ENCODE measurements around the gene PPP2R5E.

Gene PPP2R5E

DNA sequence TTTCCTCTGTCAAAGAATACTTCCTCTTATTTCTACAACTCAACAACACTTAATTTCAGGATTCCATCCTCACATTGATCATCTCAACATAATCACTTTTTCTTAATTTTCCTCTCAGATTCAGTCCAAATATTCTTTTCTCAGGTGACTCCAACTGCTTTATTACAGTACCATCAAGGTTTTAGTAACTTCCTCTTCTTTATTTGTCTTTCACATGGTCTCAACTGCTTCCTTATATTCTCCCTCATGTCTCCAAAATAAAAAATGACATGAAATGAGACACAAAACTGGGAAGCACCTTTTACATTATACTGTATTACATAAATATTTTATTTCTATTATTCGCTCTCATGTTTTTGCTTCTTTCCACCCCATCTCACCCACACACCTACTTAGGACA lies 55.5 kb downstream of the PPP2R5E start:
- no peak overlapping the region for H3K4me3 ChIP-seq (ENCODE audit: low read depth in 1 of 2, low read length in 2 of 2)
- H3K27me3 ChIP-seq (ENCODE audit: low read depth, low read length) = no peaks in the 10 kb centered on the region
- H3K27ac ChIP-seq (ENCODE audit: low read length) = no peak overlapping the region
- peaks cover 0 to 23% of the 10 kb centered on the region in 2 donors for H3K4me1 ChIP-seq (ENCODE audit: control insufficient read depth in 1 of 2, insufficient read depth in 2 of 2, low read length in 2 of 2)
- H3K9me3 ChIP-seq (ENCODE audit: control insufficient read depth in 1 of 2, low read length in 2 of 2) = no peaks in the 10 kb centered on the region
- H3K36me3 ChIP-seq (ENCODE audit: control insufficient read depth in 1 of 2, insufficient read depth in 2 of 2, low read length in 2 of 2) = no peaks in the 10 kb centered on the region

DNA sequence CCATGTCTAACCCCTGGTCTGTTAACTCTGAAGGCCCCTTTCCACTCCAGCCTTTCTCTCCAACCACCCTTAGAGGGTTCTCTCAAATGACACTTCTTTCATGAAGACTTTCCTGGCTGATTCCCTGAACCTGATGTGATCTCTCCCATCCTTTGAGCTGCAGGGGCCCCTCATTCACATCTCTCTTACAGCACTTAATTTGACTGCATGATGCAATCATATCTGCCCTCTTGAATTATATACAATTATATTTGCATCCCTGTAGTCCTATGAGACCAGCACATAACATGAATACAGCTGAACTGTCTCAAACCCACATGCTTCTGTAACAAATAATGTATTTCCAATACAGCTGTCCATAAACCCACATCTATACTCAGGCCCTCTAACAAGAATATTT lies 56.4 kb downstream of the PPP2R5E start:
- Histone ChIP-seq H3K27ac (ENCODE audit: low read length) (no peak overlapping the region), H3K27me3 (ENCODE audit: low read depth, low read length) (no peaks in the 10 kb centered on the region), H3K36me3 (ENCODE audit: control insufficient read depth in 1 of 2, insufficient read depth in 2 of 2, low read length in 2 of 2) (no peaks in the 10 kb centered on the region), H3K4me1 (ENCODE audit: control insufficient read depth in 1 of 2, insufficient read depth in 2 of 2, low read length in 2 of 2) (peaks cover 0 to 15% of the 10 kb centered on the region in 2 donors), H3K4me3 (ENCODE audit: low read depth in 1 of 2, low read length in 2 of 2) (no peak overlapping the region), H3K9me3 (ENCODE audit: control insufficient read depth in 1 of 2, low read length in 2 of 2) (no peaks in the 10 kb centered on the region)

DNA sequence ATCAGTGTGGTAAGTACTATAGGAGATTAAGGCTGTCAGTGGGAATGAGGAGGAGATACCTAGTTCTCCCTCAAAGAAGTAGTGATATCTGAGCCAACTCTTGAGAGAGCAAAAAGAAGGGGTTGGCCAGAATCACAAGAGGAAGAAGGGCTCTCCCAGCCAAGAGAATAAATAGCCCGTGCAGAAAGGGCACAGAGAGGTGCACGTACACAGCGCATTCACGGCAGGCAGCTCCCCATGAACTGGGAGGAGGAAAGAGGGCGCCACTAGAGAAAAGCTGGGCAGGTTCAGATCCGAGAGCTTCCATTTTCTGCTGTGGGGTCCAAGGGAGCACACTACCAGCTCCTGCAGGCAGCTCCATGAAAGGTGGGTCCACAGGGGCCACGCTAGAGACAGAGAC lies 59.9 kb downstream of the PPP2R5E start:
- Histone ChIP-seq H3K27ac (ENCODE audit: low read length) (no peak overlapping the region), H3K4me1 (ENCODE audit: control insufficient read depth in 1 of 2, insufficient read depth in 2 of 2, low read length in 2 of 2) (peaks cover 0 to 18% of the 10 kb centered on the region in 2 donors)

DNA sequence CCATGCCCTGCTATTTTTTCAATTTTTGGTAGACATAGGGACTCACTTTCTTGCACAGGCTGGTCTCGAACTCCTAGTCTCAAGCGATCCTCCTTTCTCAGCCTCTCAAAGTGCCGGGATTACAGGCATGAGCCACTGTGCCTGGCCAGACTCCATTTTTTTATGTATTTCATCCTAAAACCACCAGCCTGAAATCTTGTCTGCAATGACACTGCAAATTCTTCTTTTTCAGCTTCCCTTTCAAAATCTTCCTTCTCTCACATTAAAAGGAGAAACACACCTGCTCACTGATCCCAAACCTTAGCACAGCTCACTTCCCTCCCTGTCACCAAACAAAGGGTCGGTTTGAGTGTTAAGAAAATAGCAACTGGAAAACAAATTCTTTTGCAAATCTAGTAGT lies 62.6 kb downstream of the PPP2R5E start:
- no peaks in the 10 kb centered on the region for H3K36me3 ChIP-seq (ENCODE audit: control insufficient read depth in 1 of 2, insufficient read depth in 2 of 2, low read length in 2 of 2)
- no peak overlapping the region for H3K4me3 ChIP-seq (ENCODE audit: low read depth in 1 of 2, low read length in 2 of 2)
- no peaks in the 10 kb centered on the region for H3K9me3 ChIP-seq (ENCODE audit: control insufficient read depth in 1 of 2, low read length in 2 of 2)
- H3K27me3 ChIP-seq (ENCODE audit: low read depth, low read length) = no peaks in the 10 kb centered on the region
- no peak overlapping the region for H3K27ac ChIP-seq (ENCODE audit: low read length)
- peaks cover 0 to 22% of the 10 kb centered on the region in 2 donors for H3K4me1 ChIP-seq (ENCODE audit: control insufficient read depth in 1 of 2, insufficient read depth in 2 of 2, low read length in 2 of 2)

More for the DNA sequence above, 59.9 kb downstream of the PPP2R5E start:
- H3K27me3 ChIP-seq (ENCODE audit: low read depth, low read length) = no peaks in the 10 kb centered on the region
- no peaks in the 10 kb centered on the region for H3K36me3 ChIP-seq (ENCODE audit: control insufficient read depth in 1 of 2, insufficient read depth in 2 of 2, low read length in 2 of 2)
- H3K9me3 ChIP-seq (ENCODE audit: control insufficient read depth in 1 of 2, low read length in 2 of 2) = no peaks in the 10 kb centered on the region
- no peak overlapping the region for H3K4me3 ChIP-seq (ENCODE audit: low read depth in 1 of 2, low read length in 2 of 2)

DNA sequence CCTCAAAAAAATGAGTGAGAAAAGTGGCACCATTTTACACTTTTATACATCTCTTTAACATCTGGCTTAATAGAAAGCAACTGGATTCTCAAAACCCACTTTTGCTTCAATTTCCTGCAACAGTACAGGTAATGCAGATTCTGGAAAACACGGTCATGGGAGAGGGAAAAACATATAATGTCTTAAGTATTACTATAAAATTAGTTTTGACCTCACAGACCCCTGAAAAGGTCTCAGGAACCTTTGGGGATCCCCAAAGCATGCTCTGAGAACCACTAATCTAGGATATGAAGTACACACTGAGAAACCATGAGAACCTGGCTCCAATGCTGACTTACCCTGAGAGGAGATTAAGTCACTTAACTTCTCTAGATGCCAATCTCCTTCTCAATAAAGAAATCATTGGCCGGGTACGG lies 64.7 kb downstream of the PPP2R5E start:
- no peaks in the 10 kb centered on the region for H3K27me3 ChIP-seq (ENCODE audit: low read depth, low read length)
- no peak overlapping the region for H3K27ac ChIP-seq (ENCODE audit: low read length)
- H3K36me3 ChIP-seq (ENCODE audit: control insufficient read depth in 1 of 2, insufficient read depth in 2 of 2, low read length in 2 of 2) = no peaks in the 10 kb centered on the region
- no peaks in the 10 kb centered on the region for H3K9me3 ChIP-seq (ENCODE audit: control insufficient read depth in 1 of 2, low read length in 2 of 2)
- H3K4me3 ChIP-seq (ENCODE audit: low read depth in 1 of 2, low read length in 2 of 2) = no peak overlapping the region
- peaks cover 0 to 17% of the 10 kb centered on the region in 2 donors for H3K4me1 ChIP-seq (ENCODE audit: control insufficient read depth in 1 of 2, insufficient read depth in 2 of 2, low read length in 2 of 2)

DNA sequence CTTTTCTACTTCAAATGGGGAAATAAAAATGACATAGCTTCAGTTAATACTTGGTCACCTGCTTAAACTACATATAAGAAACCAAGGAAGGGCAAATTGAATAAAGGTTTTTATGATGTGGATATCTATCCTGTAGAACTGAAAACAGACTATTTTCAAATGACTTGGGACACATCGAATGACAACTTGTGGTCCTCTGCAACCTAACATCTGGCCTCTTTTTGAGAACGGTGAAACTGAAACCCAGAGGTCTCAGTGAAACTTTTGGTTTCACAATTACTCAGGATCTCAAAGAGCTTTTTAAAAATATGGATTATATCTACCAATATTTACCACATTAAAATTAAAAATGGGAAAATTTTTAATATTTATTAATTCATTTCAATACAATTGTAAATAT lies 65.2 kb downstream of the PPP2R5E start:
- no peak overlapping the region for H3K27ac ChIP-seq (ENCODE audit: low read length)
- no peaks in the 10 kb centered on the region for H3K36me3 ChIP-seq (ENCODE audit: control insufficient read depth in 1 of 2, insufficient read depth in 2 of 2, low read length in 2 of 2)
- peaks cover 0 to 12% of the 10 kb centered on the region in 2 donors for H3K4me1 ChIP-seq (ENCODE audit: control insufficient read depth in 1 of 2, insufficient read depth in 2 of 2, low read length in 2 of 2)
- H3K4me3 ChIP-seq (ENCODE audit: low read depth in 1 of 2, low read length in 2 of 2) = peak overlapping the region in 1 of 2 donors; percentile 38
- H3K9me3 ChIP-seq (ENCODE audit: control insufficient read depth in 1 of 2, low read length in 2 of 2) = no peaks in the 10 kb centered on the region
- H3K27me3 ChIP-seq (ENCODE audit: low read depth, low read length) = no peaks in the 10 kb centered on the region

DNA sequence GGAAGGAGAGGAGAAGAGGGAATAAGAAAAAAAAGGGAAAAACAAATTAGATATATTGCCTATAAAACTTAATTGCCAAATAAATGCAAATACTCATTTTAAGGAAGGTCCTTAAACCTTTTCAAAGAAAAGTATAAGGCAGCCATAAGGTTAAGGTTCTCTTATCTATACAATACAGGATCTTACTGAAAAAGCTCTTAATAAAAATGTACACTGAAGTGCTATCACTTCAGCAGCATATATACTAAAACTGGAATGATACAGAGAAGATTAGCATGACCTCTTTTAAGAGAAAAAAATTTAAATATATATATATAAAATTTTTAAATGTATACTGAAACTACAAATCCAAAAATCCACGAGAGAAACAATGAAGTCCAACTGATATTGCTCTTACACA lies 65.6 kb downstream of the PPP2R5E start:
- H3K9me3 ChIP-seq (ENCODE audit: control insufficient read depth in 1 of 2, low read length in 2 of 2) = no peaks in the 10 kb centered on the region
- H3K4me3 ChIP-seq (ENCODE audit: low read depth in 1 of 2, low read length in 2 of 2) = no peak overlapping the region
- no peak overlapping the region for H3K27ac ChIP-seq (ENCODE audit: low read length)
- no peaks in the 10 kb centered on the region for H3K27me3 ChIP-seq (ENCODE audit: low read depth, low read length)
- peaks cover 0 to 15% of the 10 kb centered on the region in 2 donors for H3K4me1 ChIP-seq (ENCODE audit: control insufficient read depth in 1 of 2, insufficient read depth in 2 of 2, low read length in 2 of 2)
- H3K36me3 ChIP-seq (ENCODE audit: control insufficient read depth in 1 of 2, insufficient read depth in 2 of 2, low read length in 2 of 2) = no peaks in the 10 kb centered on the region

DNA sequence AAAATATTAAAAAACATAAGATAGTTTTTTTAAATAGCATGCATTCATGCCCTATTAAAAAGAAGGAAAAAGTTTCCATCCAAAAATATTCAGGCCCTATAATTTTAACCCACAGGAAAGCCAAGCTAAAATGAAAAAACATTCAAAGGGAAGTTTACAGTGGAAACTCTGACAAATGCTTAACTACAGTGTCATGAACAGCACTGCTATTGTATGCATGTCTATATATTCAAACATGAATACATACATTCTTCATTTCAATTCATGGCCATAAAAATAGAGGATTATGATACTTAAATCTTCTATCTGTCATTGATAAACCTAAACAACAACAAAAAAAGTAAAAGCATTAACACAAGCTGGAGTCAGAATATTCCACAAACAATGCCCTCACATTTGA lies 67.4 kb downstream of the PPP2R5E start:
- Histone ChIP-seq H3K4me1 (ENCODE audit: control insufficient read depth in 1 of 2, insufficient read depth in 2 of 2, low read length in 2 of 2) (peaks cover 2 to 20% of the 10 kb centered on the region in 2 donors), H3K36me3 (ENCODE audit: control insufficient read depth in 1 of 2, insufficient read depth in 2 of 2, low read length in 2 of 2) (no peaks in the 10 kb centered on the region), H3K4me3 (ENCODE audit: low read depth in 1 of 2, low read length in 2 of 2) (no peak overlapping the region), H3K9me3 (ENCODE audit: control insufficient read depth in 1 of 2, low read length in 2 of 2) (no peaks in the 10 kb centered on the region), H3K27ac (ENCODE audit: low read length) (no peak overlapping the region), H3K27me3 (ENCODE audit: low read depth, low read length) (no peaks in the 10 kb centered on the region)

DNA sequence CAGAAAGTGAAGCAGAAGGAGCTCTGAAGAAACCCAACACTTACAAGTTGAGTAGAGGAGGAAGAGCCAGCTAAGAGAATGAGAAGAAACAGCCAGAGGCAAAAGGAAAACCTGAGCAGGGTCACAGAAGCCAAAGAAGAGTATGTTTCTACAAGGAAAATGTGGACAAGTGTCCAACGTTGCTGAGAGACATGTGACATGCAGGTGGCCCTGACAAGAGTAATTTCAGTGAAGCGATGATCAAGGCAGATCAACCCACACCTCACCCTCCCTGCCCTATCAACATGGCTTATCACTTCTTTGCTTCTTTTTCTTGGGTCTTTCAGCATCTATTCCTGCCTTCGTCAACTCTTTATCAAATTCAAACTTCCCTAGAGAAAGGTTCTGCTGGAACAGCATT lies 68.3 kb downstream of the PPP2R5E start:
- no peaks in the 10 kb centered on the region for H3K9me3 ChIP-seq (ENCODE audit: control insufficient read depth in 1 of 2, low read length in 2 of 2)
- H3K4me1 ChIP-seq (ENCODE audit: control insufficient read depth in 1 of 2, insufficient read depth in 2 of 2, low read length in 2 of 2) = peaks cover 5 to 20% of the 10 kb centered on the region in 2 donors

DNA sequence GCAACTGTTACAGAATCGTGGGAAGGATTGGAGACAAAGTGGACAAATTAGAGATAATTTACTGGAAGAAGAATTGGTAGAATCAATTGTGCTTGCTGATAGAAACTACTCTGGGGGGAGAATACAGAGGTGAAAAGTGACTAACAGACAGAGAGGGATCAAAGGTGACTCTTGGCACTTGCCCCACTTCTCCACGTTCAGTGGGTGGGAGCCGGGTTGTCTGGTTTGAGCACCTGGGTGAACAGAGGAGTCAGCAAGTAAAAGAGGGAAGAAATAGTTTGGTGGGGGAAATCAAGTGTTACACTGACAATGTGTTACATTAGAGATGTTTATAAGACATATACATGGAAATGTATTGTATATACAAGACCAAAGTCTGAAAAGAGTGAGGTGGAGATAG lies 69.1 kb downstream of the PPP2R5E start:
- Histone ChIP-seq H3K9me3 (ENCODE audit: control insufficient read depth in 1 of 2, low read length in 2 of 2) (no peaks in the 10 kb centered on the region), H3K4me1 (ENCODE audit: control insufficient read depth in 1 of 2, insufficient read depth in 2 of 2, low read length in 2 of 2) (peaks cover 5 to 20% of the 10 kb centered on the region in 2 donors), H3K27me3 (ENCODE audit: low read depth, low read length) (no peaks in the 10 kb centered on the region), H3K36me3 (ENCODE audit: control insufficient read depth in 1 of 2, insufficient read depth in 2 of 2, low read length in 2 of 2) (no peaks in the 10 kb centered on the region), H3K27ac (ENCODE audit: low read length) (no peak overlapping the region), H3K4me3 (ENCODE audit: low read depth in 1 of 2, low read length in 2 of 2) (no peak overlapping the region)

More for the DNA sequence above, 68.3 kb downstream of the PPP2R5E start:
- no peak overlapping the region for H3K4me3 ChIP-seq (ENCODE audit: low read depth in 1 of 2, low read length in 2 of 2)
- H3K27ac ChIP-seq (ENCODE audit: low read length) = no peak overlapping the region
- H3K36me3 ChIP-seq (ENCODE audit: control insufficient read depth in 1 of 2, insufficient read depth in 2 of 2, low read length in 2 of 2) = no peaks in the 10 kb centered on the region
- H3K27me3 ChIP-seq (ENCODE audit: low read depth, low read length) = no peaks in the 10 kb centered on the region

DNA sequence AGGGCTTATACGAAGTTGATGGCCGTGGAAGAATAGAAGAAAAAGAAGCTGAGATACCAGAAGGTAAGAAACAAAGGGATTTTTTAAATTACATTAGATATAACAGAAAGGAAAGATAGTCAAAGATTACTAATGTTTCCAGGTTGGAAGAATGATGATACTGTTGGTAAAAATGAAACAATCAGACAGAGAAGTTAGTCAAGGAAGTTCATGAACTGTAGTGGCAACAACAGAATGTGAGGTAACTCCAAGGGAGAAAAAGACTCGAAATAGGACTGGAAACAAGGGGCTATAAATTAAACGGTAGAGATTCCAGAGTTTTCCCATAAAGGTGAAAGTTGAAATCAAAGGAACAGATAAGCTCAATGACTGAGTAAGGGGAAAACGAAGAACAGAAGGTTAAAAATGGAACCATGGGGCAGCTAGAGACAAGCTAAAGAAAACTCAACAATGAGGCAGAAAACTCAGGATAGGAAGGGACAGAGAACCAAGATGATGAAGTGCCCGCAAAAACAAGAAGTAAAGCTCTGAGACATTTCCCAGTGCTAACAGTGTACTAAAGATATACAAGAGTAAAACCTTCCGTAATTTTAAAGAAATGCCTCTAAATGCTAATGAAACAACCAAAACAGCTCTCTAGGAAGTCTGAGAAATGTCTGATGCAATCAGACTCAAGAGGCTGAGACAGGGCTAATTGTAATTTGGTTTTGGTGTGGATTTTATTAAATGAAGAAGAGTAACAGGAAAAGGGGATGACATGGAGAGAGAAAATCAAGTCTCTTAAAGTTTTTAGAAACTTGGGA lies 70.0 kb downstream of the PPP2R5E start:
- H3K4me1 ChIP-seq (ENCODE audit: control insufficient read depth in 1 of 2, insufficient read depth in 2 of 2, low read length in 2 of 2) = peaks cover 5 to 14% of the 10 kb centered on the region in 2 donors
- no peaks in the 10 kb centered on the region for H3K36me3 ChIP-seq (ENCODE audit: control insufficient read depth in 1 of 2, insufficient read depth in 2 of 2, low read length in 2 of 2)
- no peaks in the 10 kb centered on the region for H3K9me3 ChIP-seq (ENCODE audit: control insufficient read depth in 1 of 2, low read length in 2 of 2)
- no peak overlapping the region for H3K27ac ChIP-seq (ENCODE audit: low read length)
- no peaks in the 10 kb centered on the region for H3K27me3 ChIP-seq (ENCODE audit: low read depth, low read length)
- H3K4me3 ChIP-seq (ENCODE audit: low read depth in 1 of 2, low read length in 2 of 2) = no peak overlapping the region
